Activated gamma-delta T cell treated with Interleukin-2 at 50 U/mL for 16 hours (primary cell): ENCODE results near the gene KLC1.
A peak's percentile ranks its signal among the peaks of the same experiment; 100 is the strongest.

ENCODE experiments used
- DNase-seq: peaks from one replicate; pipeline ENCODE4 v3.0.0-alpha.2; 2020

The KLC1 gene

DNA sequence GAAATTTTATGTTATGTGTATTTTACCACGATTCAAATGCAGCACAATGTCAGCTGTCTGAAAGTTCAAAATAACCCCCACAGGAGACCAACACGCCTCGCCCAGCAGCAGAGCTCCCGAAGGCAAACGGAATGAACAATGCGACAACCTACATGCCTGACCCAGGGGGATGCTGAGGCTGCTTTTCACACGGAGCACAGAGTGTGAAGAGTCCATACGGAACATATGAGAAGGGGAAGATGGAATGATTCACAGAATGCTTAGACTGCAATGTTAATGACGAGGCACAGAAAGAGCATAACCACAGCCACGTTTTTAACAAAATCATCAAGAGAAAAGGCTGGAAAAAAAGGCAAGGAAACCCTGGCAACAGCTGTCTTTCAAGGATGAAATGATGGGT lies 109.2 kb downstream of the KLC1 start:
- no peak for DNase-seq

DNA sequence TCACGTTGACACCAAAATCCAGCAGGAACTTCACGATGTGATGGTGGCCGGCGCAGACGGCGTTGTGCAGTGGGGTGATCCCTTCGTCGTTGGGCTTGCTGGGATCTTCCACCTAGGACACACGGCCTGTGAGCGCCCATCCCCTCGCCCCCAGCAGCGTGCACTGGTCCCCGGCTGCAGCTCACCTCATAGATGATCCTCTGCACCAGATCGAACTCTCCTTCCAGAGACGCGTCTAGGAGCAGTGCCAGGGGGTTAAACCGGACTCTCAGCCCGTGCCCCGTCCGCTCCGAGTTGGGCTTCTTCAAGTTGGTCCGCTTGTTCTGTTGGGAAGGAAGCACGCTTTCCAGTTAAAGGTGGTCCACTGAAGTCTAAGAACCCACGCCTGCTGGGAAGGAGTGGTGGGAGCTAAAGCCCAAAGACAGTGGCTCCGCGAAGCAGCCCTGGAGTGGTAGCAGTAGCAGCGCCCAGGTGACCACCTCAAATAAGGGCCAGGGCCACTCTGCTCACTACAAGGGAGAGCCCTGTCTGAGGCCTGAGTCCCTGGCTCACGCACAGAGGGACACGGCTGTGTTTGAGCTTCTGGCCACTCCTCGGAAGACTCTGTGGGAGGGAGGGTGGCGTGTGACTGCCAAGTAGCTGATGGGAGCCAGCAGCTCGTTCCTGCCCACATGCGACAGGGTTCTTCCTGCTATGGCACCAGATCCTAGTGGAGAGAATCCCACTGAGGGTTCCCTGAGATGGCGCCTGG lies 109.9 kb downstream of the KLC1 start:
- DNase-seq: no peak

DNA sequence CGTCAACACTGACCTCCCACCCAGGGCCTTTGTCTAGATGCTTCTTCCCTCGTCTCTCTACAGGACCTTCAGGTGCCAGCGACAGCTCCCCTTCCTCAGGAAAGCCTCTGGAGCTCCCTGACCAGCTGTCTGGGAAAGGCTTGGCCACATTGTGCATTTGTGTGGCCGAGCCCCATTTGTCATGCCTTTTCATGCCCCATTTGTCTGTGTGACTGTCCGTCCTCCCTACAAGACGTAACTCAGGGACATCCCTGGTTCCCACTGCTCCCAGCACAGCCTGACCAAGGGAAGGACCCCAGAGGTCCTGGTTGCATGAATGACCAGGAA lies 110.4 kb downstream of the KLC1 start:
- no peak for DNase-seq

DNA sequence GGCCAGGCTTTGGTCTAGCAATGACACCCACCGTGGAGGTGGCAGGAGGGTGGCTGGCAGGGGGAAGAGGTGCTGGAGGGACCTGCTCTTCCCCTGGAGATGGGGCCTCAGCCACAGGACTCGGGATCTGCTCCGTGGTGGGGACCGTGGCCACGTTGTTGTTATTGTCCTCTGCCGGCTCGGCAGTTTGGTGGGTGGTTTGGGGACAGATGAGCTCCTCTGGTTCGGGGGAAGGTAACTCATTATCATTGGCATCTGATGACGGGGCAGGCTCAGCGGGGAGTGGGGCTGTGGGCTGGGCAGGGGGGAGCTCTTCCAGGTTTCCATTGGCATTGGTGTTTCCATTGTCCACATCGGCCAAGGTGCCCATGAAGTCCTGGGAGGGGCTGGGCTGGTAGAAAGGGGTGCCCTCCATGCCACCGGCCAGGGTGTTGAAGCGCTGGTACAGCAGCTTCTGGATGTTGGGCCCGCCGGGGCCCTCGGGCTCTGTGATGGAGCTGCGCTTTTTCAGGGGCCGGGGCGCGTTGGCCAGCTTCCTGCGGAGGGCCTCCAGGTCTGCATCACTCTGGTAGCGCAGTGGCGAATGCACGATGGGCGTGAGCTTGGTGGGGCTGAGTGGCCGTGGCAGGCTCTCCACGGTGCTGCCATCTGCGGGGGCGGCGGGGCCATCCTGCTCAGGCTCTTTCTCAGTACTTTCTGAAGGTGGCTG lies 110.9 kb downstream of the KLC1 start:
- DNase-seq: no peak

DNA sequence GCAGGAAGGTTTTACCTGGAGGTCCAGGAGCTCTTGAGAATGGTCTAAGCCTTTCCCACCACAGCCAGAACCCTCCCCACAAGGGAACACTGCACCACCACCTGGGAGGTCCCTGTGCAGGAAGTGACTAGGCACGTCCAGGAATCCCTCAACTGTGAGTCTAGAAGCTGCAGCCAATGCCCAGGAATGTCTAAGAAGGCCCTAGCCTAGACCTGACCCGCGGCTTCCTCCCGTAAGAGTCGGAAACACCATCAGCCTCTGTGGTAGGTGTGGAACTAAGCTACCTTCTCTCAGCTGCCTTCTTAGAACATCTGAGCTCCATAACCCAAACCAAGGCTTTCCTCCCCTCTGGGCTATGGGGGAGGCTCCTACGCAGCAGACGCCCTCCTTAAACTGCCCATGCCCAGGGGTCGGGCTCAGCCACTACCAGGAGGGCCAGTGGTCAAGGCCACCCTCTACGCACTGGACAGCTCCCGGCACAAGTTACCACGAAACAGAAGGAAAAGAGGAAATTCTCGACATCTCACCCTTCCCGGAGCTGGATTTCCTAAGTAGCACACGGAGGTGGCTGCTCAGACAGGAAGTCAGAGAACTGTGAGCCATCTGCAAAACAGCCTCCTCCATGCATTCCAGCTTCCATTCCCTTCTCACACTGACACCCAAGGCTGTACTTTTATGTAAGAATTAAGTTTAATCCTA lies 112.1 kb downstream of the KLC1 start:
- no peak for DNase-seq

DNA sequence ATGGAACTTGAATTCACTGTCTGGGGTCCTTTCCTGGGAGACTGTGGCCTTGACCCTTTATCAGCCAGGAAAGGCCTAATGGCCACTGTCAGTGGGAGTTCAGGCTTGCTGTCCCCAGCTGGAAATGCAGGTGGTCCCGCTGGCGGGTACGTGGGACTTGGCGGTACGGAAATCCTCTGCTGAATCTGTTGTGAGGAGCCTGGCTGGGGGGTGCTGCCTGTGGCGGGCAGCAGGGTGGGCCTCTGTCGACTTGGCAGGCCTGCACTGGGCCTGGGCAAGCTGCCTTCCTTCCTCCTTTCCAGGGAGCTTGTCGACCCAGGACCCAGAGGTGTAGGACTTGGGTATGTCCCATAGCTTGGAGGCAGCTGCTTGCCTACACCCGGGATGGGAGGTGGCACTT lies 112.9 kb downstream of the KLC1 start:
- no peak for DNase-seq

DNA sequence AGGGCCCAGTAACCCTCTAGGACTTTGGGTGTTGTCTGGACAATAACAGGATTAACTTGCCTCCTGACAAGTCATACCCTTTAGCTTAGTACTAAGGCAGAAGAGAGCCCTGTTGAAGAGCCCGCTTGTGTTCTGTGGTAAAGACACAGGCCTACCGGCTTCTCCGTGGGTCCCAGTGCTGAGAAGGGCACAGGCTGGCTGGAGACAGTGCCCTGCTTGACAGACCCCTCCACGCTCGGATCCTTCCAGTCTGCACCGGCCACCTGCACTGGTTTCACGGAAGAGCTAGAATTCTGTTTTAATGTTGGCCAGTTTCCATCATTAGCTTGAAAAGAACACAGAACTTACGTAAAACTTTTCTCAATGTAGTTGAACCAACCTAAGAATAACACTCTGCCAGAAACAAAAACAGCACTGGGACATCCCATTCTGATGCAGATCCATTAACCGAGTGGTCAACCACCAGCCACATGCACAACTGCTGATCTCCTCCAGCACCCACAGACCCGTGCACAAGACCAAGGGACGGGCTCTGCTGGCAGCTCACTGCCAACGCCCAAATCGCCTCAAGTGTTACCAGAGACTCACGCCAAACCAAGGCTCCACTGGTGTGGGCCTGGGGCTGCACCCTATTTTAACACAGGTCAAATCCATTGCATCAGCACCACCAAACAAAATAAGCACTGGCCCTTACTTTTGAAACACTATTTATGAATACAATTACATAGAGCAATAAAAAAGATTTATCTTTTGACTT lies 113.7 kb downstream of the KLC1 start:
- no peak for DNase-seq

DNA sequence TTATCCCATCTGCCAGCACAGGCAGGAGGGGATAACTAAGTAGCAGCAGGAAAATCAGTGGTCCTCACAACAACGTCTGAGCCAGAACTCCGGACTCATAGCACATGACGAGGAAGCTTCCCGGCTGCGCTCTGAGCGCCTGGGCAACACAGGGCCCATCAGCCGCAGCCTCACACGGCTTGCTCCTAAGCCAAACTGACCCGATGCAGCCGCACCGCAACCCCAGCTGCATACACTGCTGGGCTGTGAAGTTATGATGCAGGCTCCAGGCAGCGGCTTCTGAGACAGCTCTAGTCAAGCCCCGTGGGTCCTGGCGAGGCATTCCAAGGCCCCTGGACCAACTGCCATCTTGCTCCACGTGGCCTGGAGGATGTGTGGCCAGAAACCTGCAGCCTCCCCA lies 114.7 kb downstream of the KLC1 start:
- DNase-seq: no peak

DNA sequence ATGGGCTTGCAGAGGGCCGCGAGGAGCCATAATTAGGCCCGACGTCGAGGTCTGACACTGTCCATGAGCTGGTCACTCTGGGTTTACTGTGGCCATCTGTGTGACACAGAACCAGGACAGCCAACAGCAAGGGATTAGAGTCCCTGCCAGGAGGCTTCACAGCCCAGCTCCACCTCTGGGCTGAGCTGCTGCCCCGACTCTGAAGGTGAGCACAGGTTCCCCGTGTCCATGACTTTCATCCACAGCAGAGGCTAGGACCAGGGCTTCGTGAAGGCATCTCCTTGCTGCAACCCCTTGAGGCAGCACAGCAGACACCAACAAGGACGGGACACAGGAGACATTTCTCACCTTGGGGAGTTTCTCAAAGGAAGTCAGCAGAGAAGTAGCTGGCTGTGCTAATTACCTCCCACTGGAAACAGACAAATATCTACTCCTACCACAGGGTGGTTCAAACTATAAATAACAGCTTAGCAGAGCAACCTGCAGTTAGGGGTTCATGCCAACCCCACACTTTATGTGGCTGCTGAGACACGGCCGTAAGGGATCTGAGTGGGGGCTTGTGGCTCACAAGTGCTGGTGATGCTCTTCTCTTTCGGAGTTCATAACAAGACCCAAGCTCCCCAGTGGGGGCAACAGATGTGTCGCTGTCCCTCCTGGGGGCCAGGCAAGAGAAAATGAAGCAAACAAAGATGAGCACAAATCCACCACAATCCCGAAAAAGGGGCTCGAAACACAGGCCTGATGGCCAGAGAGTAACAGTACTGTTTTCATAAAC lies 115.8 kb downstream of the KLC1 start:
- DNase-seq: no peak

DNA sequence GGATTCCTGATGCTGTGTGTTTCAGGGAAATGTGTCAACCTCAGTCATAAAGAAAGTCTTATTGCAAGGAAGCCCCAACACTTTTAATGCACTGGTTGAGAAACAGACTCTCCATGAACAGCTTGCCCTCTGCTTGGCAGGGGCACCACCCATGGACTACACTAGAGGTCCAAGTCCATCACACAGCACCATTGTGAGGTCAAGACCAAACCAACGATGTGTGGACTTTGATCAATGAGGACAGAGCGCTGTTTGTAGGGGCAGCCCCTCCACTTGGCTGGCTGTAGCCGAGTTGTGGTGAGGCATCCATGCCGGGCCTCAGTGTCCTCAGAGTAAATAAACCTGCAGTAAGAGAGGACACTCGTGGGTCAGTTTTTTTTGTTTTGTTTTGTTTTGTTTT lies 116.4 kb downstream of the KLC1 start:
- no peak for DNase-seq

DNA sequence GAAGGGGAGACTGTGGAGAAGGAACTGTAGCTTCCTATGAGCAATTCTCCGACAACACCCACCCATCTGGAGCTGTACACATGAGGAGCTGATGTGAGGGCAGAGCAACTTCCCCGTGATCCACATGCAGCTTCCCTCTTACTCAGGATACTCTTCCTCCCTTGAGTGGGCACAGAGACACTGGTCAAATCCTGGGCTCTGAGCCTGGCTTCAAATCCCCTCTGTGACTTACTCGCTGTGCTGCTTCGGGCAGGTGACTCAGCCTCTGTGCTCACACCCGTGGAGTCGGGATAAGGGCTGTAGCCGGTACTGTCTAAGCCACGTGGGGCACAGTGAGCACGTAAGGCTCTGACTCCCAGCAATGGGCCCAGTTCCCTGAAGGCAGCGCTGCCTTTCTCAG lies 117.7 kb downstream of the KLC1 start:
- DNase-seq: no peak

DNA sequence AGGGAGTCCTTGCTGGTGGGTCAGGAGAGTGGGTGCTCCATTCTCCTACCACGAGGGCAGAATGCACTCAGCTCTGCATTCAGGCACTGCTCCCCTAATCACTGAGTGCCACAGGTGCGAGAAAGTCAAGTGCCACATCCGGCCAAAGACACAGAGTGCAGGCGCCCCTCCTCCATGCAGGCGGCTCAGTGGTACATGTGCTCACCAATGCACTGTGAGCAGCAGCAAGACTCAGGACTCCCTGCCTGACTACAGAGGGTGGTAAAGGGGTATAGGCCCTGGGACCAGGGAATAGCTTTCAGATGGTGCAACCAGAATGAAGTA lies 119.5 kb downstream of the KLC1 start:
- DNase-seq: peak; percentile 58

DNA sequence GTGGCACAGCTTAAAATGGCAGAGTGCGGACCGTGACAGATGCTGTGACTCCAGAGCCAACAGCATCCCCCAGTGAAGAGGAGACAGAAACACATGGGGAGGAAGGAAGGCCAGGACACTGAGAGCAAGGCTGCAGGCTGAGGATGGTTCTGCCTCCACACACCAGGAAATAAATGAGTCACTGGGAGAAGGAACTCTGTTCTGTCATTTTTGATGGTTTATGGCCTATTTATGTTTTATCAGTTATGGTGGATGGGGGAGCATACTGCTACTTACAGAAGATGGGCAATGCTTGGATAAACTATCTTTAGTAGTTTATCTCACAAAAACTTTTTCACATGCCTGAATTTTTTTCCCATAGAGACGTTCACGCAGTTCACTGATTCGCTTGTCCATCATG lies 120.4 kb downstream of the KLC1 start:
- DNase-seq: no peak

DNA sequence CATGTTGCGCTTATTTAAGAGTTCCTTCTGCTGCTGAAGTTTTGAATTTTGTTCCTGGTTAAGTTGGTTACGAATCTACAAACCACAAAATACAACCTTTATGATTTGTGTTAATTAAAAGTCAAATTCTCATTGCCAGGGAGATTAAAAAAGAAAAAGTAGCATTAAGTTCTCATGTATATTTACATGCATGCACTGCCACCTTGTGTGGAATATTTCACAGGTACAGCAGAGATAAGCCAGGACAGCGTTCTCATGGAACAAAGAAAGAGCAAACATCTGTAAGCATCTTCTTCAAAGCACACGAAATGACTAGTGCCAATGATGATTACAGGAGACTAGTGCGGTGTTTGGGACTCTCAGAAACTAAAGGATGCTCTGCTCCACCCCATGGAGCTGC lies 120.8 kb downstream of the KLC1 start:
- no peak for DNase-seq
